HG02884 (cell line): Measurements from ENCODE around the gene CDH4.

Experiments
- ATAC-seq: cut with Tn5 transposase; IDR thresholded peaks from one replicate; pipeline ENCODE4 v1.9.1; 2021; ENCODE audit warnings: mild to moderate bottlenecking, moderate library complexity; ENCODE audit not compliant: unreplicated experiment

CDH4 gene

GRCh38 chr20:61755971-61756845, 504.1 kb downstream of the CDH4 start:
- ATAC-seq = no peak

GRCh38 chr20:61756966-61757677, 505.1 kb downstream of the CDH4 start:
- no peak for ATAC-seq

GRCh38 chr20:61757678-61758563, 505.9 kb downstream of the CDH4 start:
- no peak for ATAC-seq

GRCh38 chr20:61758564-61759200, 506.6 kb downstream of the CDH4 start:
- no peak for ATAC-seq

- no peak for ATAC-seq
Measured at GRCh38 chr20:61759286-61760065, 507.4 kb downstream of the CDH4 start.

- ATAC-seq = no peak
Measured at GRCh38 chr20:61760321-61760720, 508.3 kb downstream of the CDH4 start.

GRCh38 chr20:61760731-61761130, 508.7 kb downstream of the CDH4 start:
- no peak for ATAC-seq

- ATAC-seq = no peak
Measured at GRCh38 chr20:61761453-61762166, 509.5 kb downstream of the CDH4 start.

GRCh38 chr20:61762167-61762710, 510.2 kb downstream of the CDH4 start:
- no peak for ATAC-seq

- no peak for ATAC-seq
Measured at GRCh38 chr20:61762886-61763739, 511.1 kb downstream of the CDH4 start.

- no peak for ATAC-seq
Measured at GRCh38 chr20:61763740-61764400, 511.8 kb downstream of the CDH4 start.

- no peak for ATAC-seq
Measured at GRCh38 chr20:61764471-61765025, 512.5 kb downstream of the CDH4 start.

- ATAC-seq = no peak
Measured at GRCh38 chr20:61765081-61765870, 513.2 kb downstream of the CDH4 start.

GRCh38 chr20:61765871-61766654, 514.0 kb downstream of the CDH4 start:
- ATAC-seq = no peak

GRCh38 chr20:61766921-61767610, 515.0 kb downstream of the CDH4 start:
- no peak for ATAC-seq
